Ishikawa (cell line): ENCODE data around the gene SLC12A3.

Experiments
- CEBPB ChIP-seq: IDR thresholded peaks from 2 replicates; pipeline ENCODE4 v1.6.1; 2012
- CREB1 ChIP-seq: IDR thresholded peaks from 2 replicates; pipeline ENCODE4 v1.6.1; 2012; ENCODE audit warnings: low read depth
- EGR1 ChIP-seq: IDR thresholded peaks from 2 replicates; pipeline ENCODE4 v1.6.1; 2012
- EP300 ChIP-seq: IDR thresholded peaks from 2 replicates; pipeline ENCODE4 v1.6.1; 2012; ENCODE audit warnings: borderline replicate concordance
- FOXM1 ChIP-seq: IDR thresholded peaks from 2 replicates; pipeline ENCODE4 v1.6.1; 2012; ENCODE audit warnings: low read depth, borderline replicate concordance
- NFIC ChIP-seq: IDR thresholded peaks from 2 replicates; pipeline ENCODE4 v1.6.1; 2012
- RAD21 ChIP-seq: IDR thresholded peaks from 2 replicates; pipeline ENCODE4 v1.6.1; 2012; ENCODE audit warnings: low read depth
- TAF1 ChIP-seq: IDR thresholded peaks from 2 replicates; pipeline ENCODE4 v1.6.1; 2012; ENCODE audit warnings: low read depth, mild to moderate bottlenecking
- TCF12 ChIP-seq: IDR thresholded peaks from 2 replicates; pipeline ENCODE4 v1.6.1; 2012; ENCODE audit warnings: low read depth
- TEAD4 ChIP-seq: IDR thresholded peaks from 2 replicates; pipeline ENCODE4 v1.6.1; 2012
- YY1 ChIP-seq: IDR thresholded peaks from 2 replicates; pipeline ENCODE4 v1.6.1; 2012; ENCODE audit warnings: low read depth
- ZBTB7A ChIP-seq: IDR thresholded peaks from 2 replicates; pipeline ENCODE4 v1.6.1; 2012; ENCODE audit warnings: low read depth
- TF ChIP-seq, protein P1 (sequence below): IDR thresholded peaks from 2 replicates; pipeline ENCODE4 v1.6.1; 2012
- TF ChIP-seq, protein P2 (sequence below): IDR thresholded peaks from 2 replicates; pipeline ENCODE4 v1.6.1; 2012
- TF ChIP-seq, protein P3 (sequence below): IDR thresholded peaks from 2 replicates; pipeline ENCODE4 v1.6.1; 2012; ENCODE audit warnings: low read depth, mild to moderate bottlenecking

Gene SLC12A3

DNA sequence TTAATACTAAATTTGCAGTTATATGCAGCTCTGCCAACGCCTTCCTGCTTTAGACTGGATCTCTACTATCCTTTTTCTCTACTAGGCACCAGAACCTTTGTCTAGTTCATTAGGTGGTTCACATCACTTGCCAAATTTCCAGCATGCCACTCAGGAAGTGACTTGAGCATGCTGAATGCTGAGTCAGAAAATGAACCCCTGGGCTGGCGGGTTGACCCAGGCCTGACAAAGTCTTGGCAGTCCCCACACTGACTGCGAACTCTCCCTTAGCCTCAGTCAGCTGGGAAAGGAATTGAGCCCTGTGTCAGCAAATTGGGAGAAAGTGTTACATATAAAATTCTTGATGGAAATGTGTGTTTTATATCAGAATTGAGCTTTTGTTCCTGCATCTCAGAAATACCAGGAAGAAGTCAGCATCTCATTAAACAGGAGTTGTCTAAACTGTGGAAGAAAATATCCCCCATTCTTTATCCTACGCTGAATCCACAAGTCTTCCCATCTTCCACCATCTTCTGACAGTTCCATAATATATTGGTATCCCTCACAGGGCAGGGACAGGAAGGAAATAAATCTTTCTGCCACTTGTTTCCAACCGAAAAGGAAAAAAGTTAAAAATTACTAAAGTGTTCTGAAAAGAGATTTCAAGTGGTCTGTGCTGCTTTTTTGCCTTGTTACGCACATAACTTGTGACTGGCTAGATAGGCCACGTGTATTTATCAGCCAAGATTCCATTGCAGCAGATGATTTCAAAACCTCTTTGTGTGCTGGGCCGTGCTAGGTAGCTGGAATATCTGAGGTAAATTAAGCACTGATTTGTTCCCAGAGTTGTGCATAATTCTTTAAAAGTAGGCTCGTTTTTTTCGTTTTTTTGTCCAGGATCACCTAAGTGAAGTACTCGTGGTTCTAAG is 16.7 kb upstream of the SLC12A3 start:
- TF ChIP-seq TCF12 (no peak), NFIC (no peak)

DNA sequence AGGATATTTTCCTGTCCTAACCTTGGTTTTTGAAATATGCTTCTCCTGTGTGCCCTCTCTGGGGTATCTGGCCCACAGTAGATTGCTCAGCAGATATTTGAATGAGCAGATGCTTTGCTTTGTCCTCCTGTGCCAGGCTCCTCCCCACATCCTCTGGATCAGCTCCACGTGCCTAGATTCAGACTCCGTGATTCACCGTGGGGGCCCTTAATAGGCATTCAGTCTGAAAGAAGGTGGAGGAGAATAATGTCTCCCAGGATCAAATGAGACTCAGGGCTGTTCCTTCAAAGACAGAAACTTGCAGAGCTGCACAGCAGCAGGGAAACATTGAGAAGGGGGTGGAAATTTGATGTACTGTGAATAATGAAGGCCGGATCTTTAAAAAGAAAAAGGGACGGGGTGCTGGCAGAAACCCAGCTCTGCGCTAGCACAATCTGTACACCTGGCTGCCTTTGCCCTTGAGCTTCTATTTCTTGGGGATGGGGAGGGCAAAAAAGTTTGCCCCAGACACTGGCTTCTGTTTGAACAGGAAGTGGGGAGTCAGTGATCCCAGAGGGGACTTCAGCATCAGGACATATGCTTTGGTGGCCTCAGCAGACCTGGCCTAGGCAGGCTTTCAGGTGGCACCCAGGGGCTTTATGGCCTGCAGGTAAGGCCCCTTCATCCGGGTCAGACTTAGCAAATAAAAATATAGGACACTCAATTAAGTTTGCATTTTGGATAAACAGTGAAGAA is 15.9 kb upstream of the SLC12A3 start:
- TF ChIP-seq TCF12: no peak
- TF ChIP-seq, protein P1, sequence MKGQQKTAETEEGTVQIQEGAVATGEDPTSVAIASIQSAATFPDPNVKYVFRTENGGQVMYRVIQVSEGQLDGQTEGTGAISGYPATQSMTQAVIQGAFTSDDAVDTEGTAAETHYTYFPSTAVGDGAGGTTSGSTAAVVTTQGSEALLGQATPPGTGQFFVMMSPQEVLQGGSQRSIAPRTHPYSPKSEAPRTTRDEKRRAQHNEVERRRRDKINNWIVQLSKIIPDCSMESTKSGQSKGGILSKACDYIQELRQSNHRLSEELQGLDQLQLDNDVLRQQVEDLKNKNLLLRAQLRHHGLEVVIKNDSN: peak; percentile 39; the same call in 1 of the 2 replicates
- TF ChIP-seq CREB1: no peak
- TF ChIP-seq TEAD4: no peak
- no peak for TF ChIP-seq EP300
- TF ChIP-seq, protein P2, sequence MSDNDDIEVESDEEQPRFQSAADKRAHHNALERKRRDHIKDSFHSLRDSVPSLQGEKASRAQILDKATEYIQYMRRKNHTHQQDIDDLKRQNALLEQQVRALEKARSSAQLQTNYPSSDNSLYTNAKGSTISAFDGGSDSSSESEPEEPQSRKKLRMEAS: peak; percentile 47; the same call in 1 of the 2 replicates

DNA sequence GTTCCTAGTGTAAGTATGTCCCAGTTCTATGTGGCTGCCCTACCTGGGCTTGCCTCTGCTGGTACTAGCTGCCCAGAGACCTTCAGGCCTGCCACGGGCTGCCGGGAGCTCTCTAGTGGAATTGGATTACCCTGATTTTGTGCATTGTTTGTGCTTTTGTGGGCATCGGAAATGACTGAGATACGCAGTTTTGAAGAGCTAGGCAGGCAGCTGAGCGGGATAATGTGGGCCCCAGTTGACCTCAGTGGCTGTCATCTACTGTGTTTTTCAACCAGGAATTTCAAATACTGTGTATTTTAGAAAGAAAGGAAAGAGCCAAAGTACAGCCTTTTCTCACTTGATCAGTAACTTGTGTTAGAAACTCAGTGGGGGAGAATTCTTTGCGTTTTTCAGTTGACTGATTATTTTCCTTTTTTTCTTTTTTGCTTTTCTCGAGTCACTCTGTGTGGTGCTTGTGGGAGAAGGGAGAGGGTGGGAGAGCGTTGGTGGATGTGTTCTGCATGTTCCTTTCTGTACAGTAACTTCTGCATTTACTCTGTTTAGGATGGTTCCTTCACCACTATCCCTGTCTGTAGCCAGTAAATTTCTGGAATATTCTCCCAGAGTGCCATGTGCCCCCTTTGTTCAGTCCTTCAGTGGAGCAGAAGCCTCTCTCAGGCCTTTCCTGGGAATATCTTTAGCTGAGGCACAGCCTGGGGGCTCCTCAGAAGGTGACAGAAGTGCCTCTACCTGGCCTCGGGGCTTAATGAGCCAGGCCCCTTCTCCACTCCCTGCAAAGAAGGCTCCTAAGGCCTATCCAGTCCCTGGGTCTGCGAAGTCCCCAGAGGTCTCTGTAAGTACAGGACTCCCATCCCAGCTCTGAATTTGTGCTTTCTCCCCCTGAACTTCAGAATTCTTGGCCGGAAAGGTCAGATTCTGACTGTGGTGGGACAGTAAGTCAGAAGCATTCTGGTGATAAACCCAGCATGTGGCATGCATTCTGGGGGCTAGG is 15.0 kb upstream of the SLC12A3 start:
- TF ChIP-seq YY1 (no peak), EGR1 (no peak), FOXM1 (no peak), NFIC (no peak), CREB1 (no peak), CEBPB (no peak), TAF1 (no peak)
- TF ChIP-seq, protein P3, sequence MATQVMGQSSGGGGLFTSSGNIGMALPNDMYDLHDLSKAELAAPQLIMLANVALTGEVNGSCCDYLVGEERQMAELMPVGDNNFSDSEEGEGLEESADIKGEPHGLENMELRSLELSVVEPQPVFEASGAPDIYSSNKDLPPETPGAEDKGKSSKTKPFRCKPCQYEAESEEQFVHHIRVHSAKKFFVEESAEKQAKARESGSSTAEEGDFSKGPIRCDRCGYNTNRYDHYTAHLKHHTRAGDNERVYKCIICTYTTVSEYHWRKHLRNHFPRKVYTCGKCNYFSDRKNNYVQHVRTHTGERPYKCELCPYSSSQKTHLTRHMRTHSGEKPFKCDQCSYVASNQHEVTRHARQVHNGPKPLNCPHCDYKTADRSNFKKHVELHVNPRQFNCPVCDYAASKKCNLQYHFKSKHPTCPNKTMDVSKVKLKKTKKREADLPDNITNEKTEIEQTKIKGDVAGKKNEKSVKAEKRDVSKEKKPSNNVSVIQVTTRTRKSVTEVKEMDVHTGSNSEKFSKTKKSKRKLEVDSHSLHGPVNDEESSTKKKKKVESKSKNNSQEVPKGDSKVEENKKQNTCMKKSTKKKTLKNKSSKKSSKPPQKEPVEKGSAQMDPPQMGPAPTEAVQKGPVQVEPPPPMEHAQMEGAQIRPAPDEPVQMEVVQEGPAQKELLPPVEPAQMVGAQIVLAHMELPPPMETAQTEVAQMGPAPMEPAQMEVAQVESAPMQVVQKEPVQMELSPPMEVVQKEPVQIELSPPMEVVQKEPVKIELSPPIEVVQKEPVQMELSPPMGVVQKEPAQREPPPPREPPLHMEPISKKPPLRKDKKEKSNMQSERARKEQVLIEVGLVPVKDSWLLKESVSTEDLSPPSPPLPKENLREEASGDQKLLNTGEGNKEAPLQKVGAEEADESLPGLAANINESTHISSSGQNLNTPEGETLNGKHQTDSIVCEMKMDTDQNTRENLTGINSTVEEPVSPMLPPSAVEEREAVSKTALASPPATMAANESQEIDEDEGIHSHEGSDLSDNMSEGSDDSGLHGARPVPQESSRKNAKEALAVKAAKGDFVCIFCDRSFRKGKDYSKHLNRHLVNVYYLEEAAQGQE: no peak
- TF ChIP-seq, protein P2: no peak
- TF ChIP-seq, protein P1: no peak

DNA sequence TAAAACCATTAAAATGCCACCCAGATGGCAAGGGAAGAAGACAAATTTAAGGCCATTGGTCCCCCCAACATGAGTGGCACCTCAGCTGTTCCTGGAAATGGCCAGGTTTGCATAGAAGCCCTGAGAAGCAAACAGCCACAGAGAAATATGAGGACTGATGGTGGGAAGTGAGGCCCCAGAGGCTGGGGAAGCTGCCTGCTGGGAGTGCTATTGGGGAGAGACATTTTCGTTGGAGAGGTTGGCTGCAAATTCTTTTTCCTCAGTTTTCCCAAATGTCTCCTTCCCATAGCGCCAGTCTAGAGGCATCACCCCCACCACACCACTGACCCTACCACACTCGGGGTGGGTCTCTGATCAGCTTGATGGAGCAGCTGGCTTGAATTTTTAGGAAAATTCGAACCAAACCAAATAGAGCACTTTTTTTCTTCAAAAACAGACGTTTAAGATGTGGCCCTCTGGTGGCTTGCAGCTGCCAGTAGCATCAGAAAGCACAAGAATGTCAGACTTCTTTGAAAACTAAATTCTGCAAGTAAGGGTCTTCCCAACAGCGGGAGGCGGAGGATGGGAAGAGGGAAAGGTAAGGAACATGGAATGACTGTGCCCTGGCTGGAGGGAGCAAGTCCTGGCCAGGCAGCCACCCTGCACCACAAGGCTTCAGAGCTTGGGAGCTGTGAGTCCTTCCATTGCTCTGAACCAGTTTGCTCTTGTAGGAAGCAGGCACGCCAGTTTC is 13.2 kb upstream of the SLC12A3 start:
- TF ChIP-seq RAD21 (0 out of 2 replicates have a peak, but pooled peaks have one; percentile 20), FOXM1 (no peak)

DNA sequence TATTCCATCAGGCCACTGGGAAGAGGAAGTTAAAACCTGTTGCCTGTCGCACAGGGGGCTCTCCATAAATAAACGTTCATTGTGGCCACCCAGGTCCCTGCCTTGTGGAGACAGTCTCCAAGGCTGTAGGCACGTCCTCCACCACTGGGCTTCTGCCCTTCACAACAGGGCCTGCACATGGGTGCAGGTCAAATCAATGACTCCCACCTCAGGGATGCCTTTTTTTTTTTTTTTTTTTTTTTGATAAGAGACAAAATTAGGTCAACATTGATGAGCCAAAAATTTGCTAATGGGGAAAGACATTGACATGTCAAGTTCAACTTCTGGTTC is 12.6 kb upstream of the SLC12A3 start:
- TF ChIP-seq, protein P1: no peak
- no peak for TF ChIP-seq TCF12
- TF ChIP-seq, protein P2: no peak
- TF ChIP-seq EGR1: no peak
- TF ChIP-seq CREB1: no peak
- TF ChIP-seq RAD21: no peak
- TF ChIP-seq CEBPB: no peak
- no peak for TF ChIP-seq ZBTB7A
- no peak for TF ChIP-seq YY1
- TF ChIP-seq FOXM1: no peak
- TF ChIP-seq, protein P3: no peak
- no peak for TF ChIP-seq TEAD4
- no peak for TF ChIP-seq TAF1
- no peak for TF ChIP-seq EP300
- no peak for TF ChIP-seq NFIC
